Measurements from ENCODE around the gene TTC17.

TTC17 gene

GRCh38 chr11:43358801-43359421 is at the start of gene TTC17:
TTC17 (plus strand) TSS chr11:43358920; CDS start chr11:43358955, 35 bp downstream.
- peak within 1 kb of the TSS; percentile 76 for H3K27ac ChIP-seq
- no peak for TF ChIP-seq ZFX (IDR thresholded peaks at IDR 0.05; ENCODE audit: borderline replicate concordance)
- no peak for TF ChIP-seq CTCF (IDR thresholded peaks at IDR 0.05)

- TF ChIP-seq ZFX (IDR thresholded peaks at IDR 0.05; ENCODE audit: borderline replicate concordance) (no peak), CTCF (IDR thresholded peaks at IDR 0.05) (peak; percentile 88)
- peak within 1 kb of the TSS; percentile 87 for H3K27ac ChIP-seq
Observed at GRCh38 chr11:43311791-43312607, 46.7 kb upstream of the TTC17 start, which contains the start of gene API5. API5 (plus strand) TSS chr11:43311996; CDS start chr11:43312128, 132 bp downstream.

GRCh38 chr11:43315966-43316365 is 42.8 kb upstream of the TTC17 start:
- TF ChIP-seq ZFX (IDR thresholded peaks at IDR 0.05; ENCODE audit: borderline replicate concordance) (no peak), CTCF (IDR thresholded peaks at IDR 0.05) (no peak)

GRCh38 chr11:43316451-43316850 is 42.3 kb upstream of the TTC17 start:
- no peak overlapping the region for H3K27ac ChIP-seq
- TF ChIP-seq ZFX (IDR thresholded peaks at IDR 0.05; ENCODE audit: borderline replicate concordance) (no peak), CTCF (IDR thresholded peaks at IDR 0.05) (no peak)

More at GRCh38 chr11:43315966-43316365, 42.8 kb upstream of the TTC17 start:
- H3K27ac ChIP-seq, result no peak overlapping the region

GRCh38 chr11:43327987-43328386 is 30.7 kb upstream of the TTC17 start:
- TF ChIP-seq ZFX (IDR thresholded peaks at IDR 0.05; ENCODE audit: borderline replicate concordance) (no peak), CTCF (IDR thresholded peaks at IDR 0.05) (no peak)
- H3K27ac ChIP-seq, result no peak overlapping the region

- H3K27ac ChIP-seq, result no peak overlapping the region
- TF ChIP-seq CTCF (IDR thresholded peaks at IDR 0.05), result no peak
- no peak for TF ChIP-seq ZFX (IDR thresholded peaks at IDR 0.05; ENCODE audit: borderline replicate concordance)
Observed at GRCh38 chr11:43328482-43328881, 30.2 kb upstream of the TTC17 start.

- TF ChIP-seq ZFX (IDR thresholded peaks at IDR 0.05; ENCODE audit: borderline replicate concordance) (no peak), CTCF (IDR thresholded peaks at IDR 0.05) (no peak)
- no peak overlapping the region for H3K27ac ChIP-seq
Observed at GRCh38 chr11:43341159-43341558, 17.6 kb upstream of the TTC17 start.

- peak overlapping the region; percentile 56 for H3K27ac ChIP-seq
Observed at GRCh38 chr11:43351426-43351825, 7.3 kb upstream of the TTC17 start.

All from 22Rv1 (cell line).